G401.6 (cell line): ENCODE measurements around the gene TFDP1.
A peak's percentile ranks its signal among the peaks of the same experiment; 100 is the strongest.
"Not testable (repeated sequence)": the region's sequence is repeated elsewhere in the genome, so short reads cannot be mapped to it uniquely, and the experiment has no call there.

Experiments used
- FAIRE-seq: peaks from 2 replicates; lab custom pipeline; 2012; peaks lifted over from hg19 to GRCh38; lab: Jason Lieb, UNC

The TFDP1 gene

GRCh38 chr13:113550453-113550852 is 34.1 kb upstream of the TFDP1 start:
- no peak for FAIRE-seq

GRCh38 chr13:113551081-113552000 is 33.2 kb upstream of the TFDP1 start:
- FAIRE-seq = no peak

- no peak for FAIRE-seq
Measured at GRCh38 chr13:113552079-113552478, 32.5 kb upstream of the TFDP1 start.

DNA sequence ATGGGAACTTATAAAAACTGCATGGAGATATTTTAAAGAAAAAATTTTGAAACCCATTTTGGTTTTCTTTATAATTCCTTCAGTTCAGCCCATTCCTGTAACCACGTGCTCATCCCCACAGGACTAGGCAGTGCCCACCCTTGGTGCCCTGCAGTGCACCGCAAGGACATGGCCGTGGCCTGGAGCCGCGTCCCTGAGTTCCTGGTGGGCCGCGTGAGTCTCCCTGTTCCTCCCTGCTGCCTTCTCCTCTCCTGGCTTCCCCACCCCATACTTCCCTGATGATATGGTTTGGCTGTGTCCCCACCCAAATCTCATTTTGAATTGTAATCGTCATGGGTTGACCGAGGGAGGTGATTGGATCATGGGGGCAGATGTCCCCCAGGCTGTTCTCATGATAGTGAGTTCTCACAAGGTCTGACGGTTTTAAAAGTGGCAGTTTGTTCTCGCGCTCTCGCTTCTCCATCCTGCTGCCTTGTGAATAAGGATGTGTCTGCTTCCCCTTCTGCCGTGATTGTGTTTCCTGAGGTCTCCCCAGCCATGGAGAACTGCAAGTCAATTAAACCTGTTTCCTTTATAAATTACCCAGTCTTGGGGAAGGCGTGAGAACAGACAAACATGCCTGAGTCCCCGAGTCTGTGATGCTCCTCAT is 31.6 kb upstream of the TFDP1 start:
- FAIRE-seq = no peak

DNA sequence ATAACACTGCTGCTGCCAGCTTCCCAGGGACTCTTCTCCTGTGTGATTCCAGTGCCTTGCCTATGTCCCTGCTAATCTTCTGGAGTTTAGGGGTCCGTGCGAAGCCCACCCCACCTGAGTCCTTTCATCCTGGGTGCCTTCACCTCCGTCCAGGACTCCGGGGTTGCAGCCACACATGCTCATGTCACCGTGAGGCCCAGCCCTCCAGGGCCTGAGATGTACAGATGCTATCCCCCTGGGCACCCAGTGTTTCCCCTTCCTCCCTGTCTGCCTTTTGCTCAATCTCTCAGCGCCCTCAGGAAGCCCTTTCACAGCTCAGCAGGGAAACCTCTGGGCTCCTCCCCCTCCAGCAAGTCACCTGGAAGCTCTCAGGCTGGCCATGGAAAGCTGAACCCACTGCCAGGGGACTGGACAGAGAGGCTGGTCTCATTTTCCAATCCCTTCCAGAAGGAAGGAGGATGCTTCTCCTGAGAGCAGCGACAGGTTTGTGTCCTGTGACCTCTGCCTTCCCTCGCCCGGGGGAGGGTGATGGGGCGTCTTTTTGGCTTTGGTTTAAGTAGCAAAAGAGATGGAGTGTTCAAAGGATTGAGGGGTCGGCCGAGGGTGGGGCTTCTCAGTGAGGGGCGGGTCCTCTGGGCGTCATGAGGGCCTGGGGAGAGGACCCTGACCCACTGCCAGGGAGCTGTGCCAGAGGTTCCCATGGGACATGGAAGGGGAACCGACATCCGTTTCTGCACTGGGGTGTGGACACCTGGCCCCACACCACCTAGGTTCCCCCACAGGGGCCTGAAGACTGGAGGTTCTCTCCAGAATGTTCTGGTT is 30.8 kb upstream of the TFDP1 start:
- no peak for FAIRE-seq

GRCh38 chr13:113554333-113554700 is 30.2 kb upstream of the TFDP1 start:
- FAIRE-seq = no peak

DNA sequence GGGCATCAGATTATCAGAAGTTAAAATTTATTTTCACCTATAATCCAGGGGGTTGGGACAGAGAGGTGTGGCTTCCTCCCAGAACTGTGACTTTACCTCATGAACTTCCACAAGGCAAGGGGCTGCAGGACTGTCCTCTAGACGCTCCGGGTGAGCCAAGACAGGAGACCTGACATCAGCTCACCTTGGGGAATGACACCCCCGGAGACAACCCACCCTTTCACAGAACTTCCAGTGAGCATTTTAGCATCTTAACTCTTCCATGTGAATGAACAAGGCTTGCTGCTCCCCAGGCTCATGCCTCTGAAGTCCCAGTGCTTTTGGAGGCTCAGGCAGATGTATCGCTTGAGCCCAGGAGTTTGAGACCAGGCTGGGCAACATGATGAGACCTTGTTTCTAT is 29.4 kb upstream of the TFDP1 start:
- FAIRE-seq = no peak

- FAIRE-seq = no peak
Measured at GRCh38 chr13:113557013-113557412, 27.5 kb upstream of the TFDP1 start.

- FAIRE-seq = no peak
Measured at GRCh38 chr13:113558461-113558860, 26.1 kb upstream of the TFDP1 start.

DNA sequence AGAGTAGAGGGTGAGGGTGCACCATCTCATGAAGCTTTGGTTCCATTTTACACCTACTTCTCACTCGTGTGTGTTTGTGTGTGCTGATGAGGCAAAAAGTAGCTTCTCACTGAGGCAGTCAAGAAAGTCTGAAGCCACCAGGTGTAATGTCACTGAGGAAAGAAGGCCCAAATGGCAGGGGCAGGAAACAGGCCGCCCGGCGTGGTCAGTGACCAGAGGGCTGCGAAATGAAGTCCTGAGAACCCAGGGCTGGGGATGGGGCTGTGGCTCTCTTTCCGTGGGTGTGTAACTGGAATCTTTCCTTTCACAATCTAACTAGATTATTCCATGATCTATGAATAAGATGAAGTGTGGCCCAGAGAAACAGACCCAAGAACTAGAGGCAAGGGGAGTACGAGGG is 25.5 kb upstream of the TFDP1 start:
- FAIRE-seq = no peak

GRCh38 chr13:113559901-113560644 is 24.5 kb upstream of the TFDP1 start:
- FAIRE-seq = no peak

GRCh38 chr13:113560645-113561416 is 23.7 kb upstream of the TFDP1 start:
- no peak for FAIRE-seq

- FAIRE-seq = no peak
Measured at GRCh38 chr13:113561417-113562084, 23.0 kb upstream of the TFDP1 start.

- FAIRE-seq = peak; percentile 78
Measured at GRCh38 chr13:113562085-113562749, 22.3 kb upstream of the TFDP1 start.

- FAIRE-seq = no peak
Measured at GRCh38 chr13:113562844-113563243, 21.7 kb upstream of the TFDP1 start.

- FAIRE-seq = not testable (repeated sequence)
Measured at GRCh38 chr13:113563511-113563910, 21.0 kb upstream of the TFDP1 start.

DNA sequence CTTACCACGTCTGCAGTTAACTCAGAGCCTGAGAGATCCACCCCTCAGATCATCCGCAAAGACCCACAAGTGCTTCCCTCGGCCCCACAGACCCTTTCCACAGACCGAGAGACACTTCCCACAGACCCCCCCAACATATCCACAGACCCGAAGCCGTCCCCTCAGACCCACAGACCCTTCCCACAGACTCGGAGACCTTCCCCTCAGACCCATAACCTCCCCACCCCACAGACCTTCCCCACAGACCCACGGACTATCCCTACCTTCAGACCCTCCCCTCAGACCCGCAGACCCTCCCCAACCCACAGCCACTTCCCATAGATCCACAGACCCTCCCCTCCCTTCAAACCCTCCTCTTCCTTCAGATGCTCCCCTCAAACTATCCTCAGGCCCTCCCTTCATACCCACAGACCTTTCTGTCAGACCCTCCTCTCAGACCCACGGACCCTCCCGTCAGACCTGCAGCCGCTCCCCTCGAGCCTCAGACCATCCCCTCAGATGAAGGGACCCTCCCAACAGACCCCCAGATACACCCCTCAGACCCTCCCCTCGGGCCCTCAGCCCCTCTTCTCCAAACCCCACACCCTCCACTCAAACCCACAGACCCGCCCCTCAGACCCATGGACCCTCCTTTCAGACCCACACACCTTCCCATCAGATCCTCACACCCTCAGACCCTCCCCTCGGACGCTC is 20.1 kb upstream of the TFDP1 start:
- no peak for FAIRE-seq

GRCh38 chr13:113565526-113566226 is 18.9 kb upstream of the TFDP1 start:
- FAIRE-seq = no peak

DNA sequence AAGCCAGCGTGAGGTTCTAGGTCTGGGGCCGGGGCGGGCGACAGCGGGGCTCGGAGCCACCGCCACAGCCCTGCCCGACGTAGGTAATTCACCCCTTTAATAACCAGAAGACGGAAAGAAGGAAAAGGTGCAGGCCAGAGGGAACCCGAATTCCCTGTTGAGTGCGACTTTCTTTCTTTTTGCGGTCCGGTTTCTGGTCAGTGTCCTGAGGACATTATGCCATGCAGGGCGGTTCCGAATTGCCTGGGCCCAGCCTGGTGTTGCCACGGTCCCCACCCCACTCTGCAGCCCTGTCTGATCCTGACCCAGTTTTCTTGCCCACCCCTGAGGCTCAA is 18.4 kb upstream of the TFDP1 start:
- FAIRE-seq = no peak
